ENCODE data around the gene RBMS3. TPM values are rescaled to one million over a fixed set of nuclear protein-coding genes. Genes with fewer than 3 reads are reported as not detected.

The RBMS3 gene
- total RNA-seq, 1 donor = 81.1 TPM

- H3K27me3 ChIP-seq (ENCODE audit: insufficient read depth, low read length) = no peaks in the 10 kb centered on the region
- H3K27ac ChIP-seq (ENCODE audit: low read depth, low read length) = no peak overlapping the region
- no peaks in the 10 kb centered on the region for H3K9me3 ChIP-seq (ENCODE audit: low read depth, low read length)
- H3K4me3 ChIP-seq (ENCODE audit: insufficient read depth, low read length) = no peak overlapping the region
- peaks cover 4% of the 10 kb centered on the region for H4K20me1 ChIP-seq (ENCODE audit: insufficient read depth, low read length)
- no peak for DNase-seq (ENCODE audit: insufficient read length, low spot score, missing footprints)
- no peak for TF ChIP-seq CTCF (IDR thresholded peaks at IDR 0.05; ENCODE audit: extremely low read depth, low read depth, low read length)
- H3K4me2 ChIP-seq (ENCODE audit: insufficient read depth, low read length) = no peak overlapping the region
- no peak overlapping the region for H2AFZ ChIP-seq (ENCODE audit: low read length)
- H3K79me2 ChIP-seq (ENCODE audit: insufficient read depth, low read length) = peaks cover 91% of the 10 kb centered on the region
- H3K36me3 ChIP-seq (ENCODE audit: insufficient read depth, low read length) = no peaks in the 10 kb centered on the region
- peaks cover 14% of the 10 kb centered on the region for H3K4me1 ChIP-seq (ENCODE audit: insufficient read depth, low read length)
Observed at GRCh38 chr3:29318251-29318650, 37.4 kb downstream of the RBMS3 start.

- Histone ChIP-seq H2AFZ (ENCODE audit: low read length) (no peak overlapping the region), H4K20me1 (ENCODE audit: insufficient read depth, low read length) (peaks cover 2% of the 10 kb centered on the region), H3K36me3 (ENCODE audit: insufficient read depth, low read length) (no peaks in the 10 kb centered on the region), H3K27ac (ENCODE audit: low read depth, low read length) (no peak overlapping the region), H3K4me1 (ENCODE audit: insufficient read depth, low read length) (peaks cover 24% of the 10 kb centered on the region), H3K9me3 (ENCODE audit: low read depth, low read length) (no peaks in the 10 kb centered on the region), H3K4me2 (ENCODE audit: insufficient read depth, low read length) (peak overlapping the region; percentile 4), H3K4me3 (ENCODE audit: insufficient read depth, low read length) (no peak overlapping the region), H3K27me3 (ENCODE audit: insufficient read depth, low read length) (no peaks in the 10 kb centered on the region), H3K79me2 (ENCODE audit: insufficient read depth, low read length) (peaks cover 83% of the 10 kb centered on the region)
- no peak for DNase-seq (ENCODE audit: insufficient read length, low spot score, missing footprints)
- TF ChIP-seq CTCF (IDR thresholded peaks at IDR 0.05; ENCODE audit: extremely low read depth, low read depth, low read length) = no peak
Observed at GRCh38 chr3:29319262-29319661, 38.4 kb downstream of the RBMS3 start.

GRCh38 chr3:29319798-29320197 lies 38.9 kb downstream of the RBMS3 start:
- no peak overlapping the region for H3K4me3 ChIP-seq (ENCODE audit: insufficient read depth, low read length)
- H3K27me3 ChIP-seq (ENCODE audit: insufficient read depth, low read length) = no peaks in the 10 kb centered on the region
- peaks cover 22% of the 10 kb centered on the region for H3K4me1 ChIP-seq (ENCODE audit: insufficient read depth, low read length)
- no peak for TF ChIP-seq CTCF (IDR thresholded peaks at IDR 0.05; ENCODE audit: extremely low read depth, low read depth, low read length)
- DNase-seq (ENCODE audit: insufficient read length, low spot score, missing footprints) = no peak
- no peaks in the 10 kb centered on the region for H3K9me3 ChIP-seq (ENCODE audit: low read depth, low read length)
- H3K36me3 ChIP-seq (ENCODE audit: insufficient read depth, low read length) = no peaks in the 10 kb centered on the region
- H2AFZ ChIP-seq (ENCODE audit: low read length) = no peak overlapping the region
- peak overlapping the region; percentile 19 for H3K4me2 ChIP-seq (ENCODE audit: insufficient read depth, low read length)
- no peak overlapping the region for H3K27ac ChIP-seq (ENCODE audit: low read depth, low read length)
- peaks cover 81% of the 10 kb centered on the region for H3K79me2 ChIP-seq (ENCODE audit: insufficient read depth, low read length)
- peaks cover 2% of the 10 kb centered on the region for H4K20me1 ChIP-seq (ENCODE audit: insufficient read depth, low read length)

GRCh38 chr3:29322586-29322985 lies 41.7 kb downstream of the RBMS3 start:
- H3K9me3 ChIP-seq (ENCODE audit: low read depth, low read length) = no peaks in the 10 kb centered on the region
- no peaks in the 10 kb centered on the region for H4K20me1 ChIP-seq (ENCODE audit: insufficient read depth, low read length)
- H3K36me3 ChIP-seq (ENCODE audit: insufficient read depth, low read length) = no peaks in the 10 kb centered on the region
- peak overlapping the region; percentile 25 for H3K27ac ChIP-seq (ENCODE audit: low read depth, low read length)
- TF ChIP-seq CTCF (IDR thresholded peaks at IDR 0.05; ENCODE audit: extremely low read depth, low read depth, low read length) = no peak
- no peak for DNase-seq (ENCODE audit: insufficient read length, low spot score, missing footprints)
- H3K27me3 ChIP-seq (ENCODE audit: insufficient read depth, low read length) = no peaks in the 10 kb centered on the region
- no peak overlapping the region for H2AFZ ChIP-seq (ENCODE audit: low read length)
- peaks cover 85% of the 10 kb centered on the region for H3K79me2 ChIP-seq (ENCODE audit: insufficient read depth, low read length)
- H3K4me2 ChIP-seq (ENCODE audit: insufficient read depth, low read length) = no peak overlapping the region
- H3K4me3 ChIP-seq (ENCODE audit: insufficient read depth, low read length) = no peak overlapping the region
- H3K4me1 ChIP-seq (ENCODE audit: insufficient read depth, low read length) = peaks cover 22% of the 10 kb centered on the region

Measured in osteoblast (primary cell).